Stimulated activated CD4-positive, alpha-beta T cell treated with anti-CD3 and anti-CD28 coated beads, Interleukin-15, amount 100 ng/mL, for 48 hours (primary cell): Measurements from ENCODE around the gene ATG14.
A peak's percentile ranks its signal among the peaks of the same experiment; 100 is the strongest.
"Not testable (repeated sequence)": the region's sequence is repeated elsewhere in the genome, so short reads cannot be mapped to it uniquely, and the experiment has no call there.

Experiments used
- DNase-seq, 2 donors: peaks; one replicate each; pipeline ENCODE4 v3.0.0-alpha.2; 2020; ENCODE audit warnings: low read depth in 2 of 2

The ATG14 gene

DNA sequence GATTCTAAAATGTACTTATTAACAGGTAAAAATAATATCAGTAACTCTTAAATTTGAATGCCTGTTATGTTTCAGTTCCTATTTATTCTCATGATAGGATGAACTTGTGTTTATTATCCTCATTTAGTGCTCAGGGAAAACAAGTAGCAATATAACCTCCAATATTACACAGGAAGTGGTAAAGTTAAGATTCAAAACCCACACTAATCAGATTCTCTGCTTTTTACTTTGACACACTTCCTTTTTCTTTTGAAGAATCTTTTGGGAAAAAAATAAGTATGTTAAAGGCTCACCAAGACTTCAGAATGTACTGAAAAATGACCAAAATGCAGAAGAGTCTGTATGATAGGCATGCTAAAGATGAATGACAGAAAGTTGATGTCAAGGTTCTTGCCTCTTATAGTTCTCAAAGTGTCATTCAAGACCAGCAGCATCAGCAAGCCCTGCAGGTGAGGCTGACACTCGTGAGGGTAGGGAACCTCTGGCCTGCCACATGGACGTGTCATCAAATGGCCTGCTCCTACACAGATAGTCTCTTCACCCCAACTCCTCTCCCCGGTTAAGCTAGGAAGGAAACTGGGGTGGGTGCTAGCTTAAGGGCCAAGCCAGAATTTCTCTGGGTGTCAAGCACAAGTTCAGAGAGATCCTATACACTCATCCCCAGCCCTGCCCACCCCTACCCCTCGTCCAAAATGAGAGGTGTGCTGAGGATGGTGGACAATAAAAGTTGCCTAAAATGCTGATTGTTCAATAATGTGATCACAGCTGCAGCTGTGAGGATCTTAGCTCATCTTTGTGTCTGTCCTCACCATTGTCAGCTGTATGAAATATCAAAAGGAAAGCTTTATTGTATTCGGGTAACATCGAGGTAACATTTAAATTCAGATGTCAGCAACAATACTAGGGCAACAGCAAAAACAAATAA lies 22.5 kb upstream of the ATG14 start:
- DNase-seq: no peak

DNA sequence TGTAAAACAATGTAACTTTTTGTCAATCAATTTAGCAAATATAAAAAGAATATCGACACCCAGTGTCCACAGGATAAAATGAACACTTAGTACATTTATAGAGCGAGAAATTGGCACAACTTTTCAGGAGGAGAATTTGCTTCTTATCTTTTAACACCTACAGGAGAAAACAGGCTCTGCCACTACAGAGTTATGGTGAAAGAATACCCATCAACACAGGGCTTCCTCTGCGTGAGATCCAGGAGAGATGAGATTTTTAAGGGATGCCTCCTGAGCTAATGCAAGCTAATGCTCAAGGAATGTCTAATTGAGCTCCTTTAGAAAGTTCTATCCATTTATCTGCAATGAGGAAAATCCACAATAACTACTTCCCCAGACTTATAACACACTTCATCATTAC lies 21.0 kb upstream of the ATG14 start:
- DNase-seq: no peak

DNA sequence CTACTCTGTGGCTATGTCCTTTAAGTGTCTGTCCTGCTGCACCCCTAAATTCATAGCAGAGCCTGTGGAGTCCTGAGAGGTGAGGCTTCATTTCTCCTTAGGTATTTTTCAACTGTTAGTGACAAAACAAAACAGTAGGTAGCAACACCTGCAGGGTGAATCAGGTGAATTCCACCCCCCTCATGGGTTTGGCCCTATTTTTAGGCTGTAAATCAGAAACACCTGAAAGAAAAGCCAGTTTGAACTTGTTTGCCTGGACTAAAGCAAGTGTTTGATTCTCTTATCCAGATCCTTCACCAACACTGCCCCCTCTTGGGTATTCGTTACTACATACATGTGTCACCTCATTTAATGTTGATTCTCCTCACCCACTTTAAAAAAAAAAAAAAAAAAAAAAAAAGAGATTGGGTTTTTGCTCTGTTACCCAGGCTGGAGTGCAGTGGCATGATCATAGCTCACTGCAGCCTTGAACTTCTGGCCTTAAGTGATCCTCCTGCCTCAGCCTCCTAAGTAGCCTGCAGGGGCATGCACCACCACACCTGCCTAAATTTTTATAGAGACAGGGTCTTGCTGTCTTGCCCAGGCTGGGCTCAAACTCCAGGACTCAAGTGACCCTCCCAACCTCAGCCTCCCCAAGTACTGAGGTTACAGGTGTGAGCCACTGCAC lies 18.5 kb upstream of the ATG14 start:
- DNase-seq: no peak

DNA sequence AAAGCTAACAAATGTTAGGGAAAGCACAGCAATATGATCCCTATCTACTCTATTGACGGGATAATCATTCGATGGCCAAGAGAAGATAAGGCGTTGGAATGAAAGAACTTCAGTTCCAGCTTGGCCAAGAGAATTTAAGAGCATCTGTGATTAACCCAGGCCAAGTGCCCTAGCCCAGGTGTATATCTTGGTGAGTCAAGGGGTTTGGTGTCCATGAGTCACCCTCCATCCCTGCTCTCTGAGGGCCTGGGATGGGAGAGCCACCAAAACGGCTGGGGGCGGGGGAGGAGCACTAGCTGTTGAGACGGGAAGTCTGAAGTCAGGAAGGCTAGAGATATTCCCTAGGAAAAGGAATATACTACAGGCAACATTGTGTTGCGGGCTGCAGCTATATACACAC lies 15.8 kb upstream of the ATG14 start:
- DNase-seq: no peak

DNA sequence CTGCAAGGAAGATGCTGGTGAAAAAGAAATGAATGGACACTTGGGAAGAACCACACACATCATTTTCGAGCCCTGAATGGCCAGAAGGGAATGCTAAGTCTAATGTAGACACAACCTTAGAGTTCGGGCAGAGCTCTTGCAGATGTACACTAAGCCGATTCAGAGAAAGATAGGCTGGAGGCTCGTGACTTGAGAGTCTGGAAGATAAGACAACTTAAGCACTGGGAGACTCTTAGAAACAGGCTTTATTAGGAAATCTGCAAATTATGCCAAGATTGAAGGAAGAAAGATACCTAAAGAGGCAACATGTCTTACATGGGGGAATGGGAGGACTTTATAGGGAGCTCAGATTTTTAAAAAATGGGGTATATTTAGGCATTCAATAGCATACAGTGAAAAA lies 15.3 kb upstream of the ATG14 start:
- no peak for DNase-seq

DNA sequence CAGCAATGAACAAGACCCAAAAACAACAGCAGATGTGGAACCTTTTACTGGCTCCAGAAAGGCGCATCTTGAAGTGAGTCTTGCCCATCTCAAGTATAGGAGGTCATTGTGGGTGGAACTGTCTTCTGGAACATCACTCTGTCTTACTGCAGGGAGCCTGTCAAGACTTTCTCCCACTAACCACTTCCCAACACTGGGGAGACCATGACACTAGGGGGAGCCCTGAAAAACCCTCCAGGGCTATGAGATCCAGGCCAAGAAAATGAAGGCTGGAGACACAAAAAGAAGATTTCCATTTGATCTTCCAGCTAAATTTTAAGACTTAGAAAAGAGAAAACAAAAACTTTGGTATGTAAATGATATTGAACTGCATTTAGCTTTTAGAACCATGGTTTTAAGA lies 13.5 kb upstream of the ATG14 start:
- DNase-seq: no peak

DNA sequence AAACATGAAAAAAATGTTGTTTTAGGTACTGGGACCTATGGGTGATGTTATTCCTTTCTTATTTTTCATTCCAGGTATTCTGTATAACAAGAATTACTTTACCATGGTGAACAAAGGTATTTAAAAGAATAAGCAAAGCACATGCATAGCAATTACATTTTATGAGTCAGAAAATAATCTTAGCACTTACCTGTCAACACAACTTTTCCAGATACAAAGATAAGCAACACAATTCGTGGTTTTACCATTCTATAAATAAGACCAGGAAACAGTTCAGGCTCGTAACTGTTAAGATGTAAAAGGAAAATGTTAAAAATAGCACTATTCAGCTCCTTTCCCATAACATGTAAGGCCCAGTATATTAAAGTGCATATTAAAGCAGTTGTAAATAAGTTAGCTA lies 12.3 kb upstream of the ATG14 start:
- DNase-seq: no peak

DNA sequence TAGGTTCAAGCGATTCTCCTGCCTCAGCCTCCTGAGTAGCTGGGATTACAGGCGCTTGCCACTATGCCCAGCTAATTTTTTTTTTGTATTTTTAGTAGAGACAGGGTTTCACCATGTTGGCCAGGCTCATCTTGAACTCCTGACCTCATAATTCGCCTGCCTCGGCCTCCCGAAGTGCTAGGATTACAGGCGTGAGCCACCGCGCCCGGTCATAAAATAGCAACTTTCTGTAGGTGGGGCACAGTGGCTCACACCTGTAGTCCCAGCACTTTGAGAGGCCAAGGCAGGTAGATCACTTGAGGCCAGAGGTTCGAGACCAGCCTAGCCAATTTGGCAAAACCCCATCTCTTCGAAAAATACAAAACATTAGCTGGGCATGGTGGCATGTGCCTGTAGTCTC lies 10.7 kb upstream of the ATG14 start:
- not testable (repeated sequence) for DNase-seq

DNA sequence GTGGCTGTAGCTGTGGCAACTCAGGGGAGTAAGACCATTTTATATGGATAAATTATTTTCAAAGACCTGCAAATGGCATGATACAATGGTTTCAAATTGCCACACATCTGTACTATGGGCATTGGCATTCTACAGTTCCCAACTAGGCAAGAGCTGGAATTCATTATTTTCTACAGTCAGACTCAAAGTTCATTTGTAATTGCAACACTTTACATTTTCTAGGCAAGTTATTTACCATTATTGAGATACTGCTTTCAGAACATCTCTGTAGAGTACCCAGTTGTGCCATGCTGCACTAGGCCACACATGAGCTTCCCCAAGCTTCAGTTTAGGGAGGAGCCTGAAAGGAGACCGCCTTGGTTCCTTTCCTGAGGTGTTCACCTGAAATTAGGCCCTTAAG lies 8.0 kb upstream of the ATG14 start:
- no peak for DNase-seq

DNA sequence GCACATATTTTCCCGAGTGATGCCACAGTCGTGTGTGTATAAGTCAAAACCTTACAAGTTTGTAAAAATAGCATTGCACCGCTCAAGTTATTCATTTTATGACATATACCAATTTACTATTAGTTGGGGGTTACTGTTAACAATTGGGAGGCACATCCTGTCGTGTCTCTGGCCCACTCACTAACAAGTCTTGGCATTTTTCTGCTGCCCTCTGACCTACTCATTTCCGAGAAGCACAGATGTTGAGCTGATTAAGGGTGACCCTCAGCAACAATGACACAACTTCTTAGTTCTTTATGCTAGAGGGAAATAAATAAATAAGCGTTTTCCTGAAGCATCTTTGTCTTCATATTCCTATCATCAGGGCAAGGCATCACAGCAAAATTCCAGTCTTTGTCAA lies 6.8 kb upstream of the ATG14 start:
- DNase-seq: no peak

DNA sequence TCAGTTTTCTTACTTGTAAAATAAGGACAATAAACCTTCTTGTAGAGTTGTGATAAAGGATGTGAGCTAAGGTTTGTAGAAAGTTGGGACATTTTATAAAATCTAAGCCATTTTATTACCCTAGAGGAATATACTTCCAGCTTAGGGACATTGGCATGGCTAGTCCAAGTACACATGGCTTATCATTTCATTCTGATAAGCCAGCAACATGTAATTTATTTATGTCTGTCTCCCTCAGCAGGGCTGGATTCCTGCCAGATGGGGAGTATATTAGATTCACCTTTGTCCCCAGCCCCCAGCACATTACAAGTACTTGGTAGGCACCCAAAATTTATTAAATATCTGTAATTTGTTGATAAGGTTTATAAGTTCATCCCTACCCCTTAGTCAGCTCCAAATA lies 6.3 kb upstream of the ATG14 start:
- no peak for DNase-seq

DNA sequence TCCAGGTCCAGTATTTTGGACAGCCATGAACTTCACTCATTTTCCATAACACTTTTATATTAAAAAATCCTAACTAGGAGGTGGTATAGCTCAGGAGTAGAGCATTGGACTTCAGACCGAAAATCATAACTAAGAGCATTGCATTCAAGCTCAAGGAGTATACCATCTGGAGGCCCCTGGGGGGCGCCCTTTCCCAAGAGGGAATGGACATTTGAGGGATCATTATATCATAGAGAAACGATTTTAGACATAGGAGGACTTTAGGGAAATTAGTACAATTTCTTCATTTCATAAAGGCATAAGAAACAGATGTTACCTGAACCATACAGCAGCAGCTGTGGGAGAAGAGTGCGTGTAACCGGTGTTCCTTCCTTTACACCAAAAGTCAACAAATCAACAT lies 5.2 kb upstream of the ATG14 start:
- DNase-seq: peak in 1 of 2 donors; percentile 23

DNA sequence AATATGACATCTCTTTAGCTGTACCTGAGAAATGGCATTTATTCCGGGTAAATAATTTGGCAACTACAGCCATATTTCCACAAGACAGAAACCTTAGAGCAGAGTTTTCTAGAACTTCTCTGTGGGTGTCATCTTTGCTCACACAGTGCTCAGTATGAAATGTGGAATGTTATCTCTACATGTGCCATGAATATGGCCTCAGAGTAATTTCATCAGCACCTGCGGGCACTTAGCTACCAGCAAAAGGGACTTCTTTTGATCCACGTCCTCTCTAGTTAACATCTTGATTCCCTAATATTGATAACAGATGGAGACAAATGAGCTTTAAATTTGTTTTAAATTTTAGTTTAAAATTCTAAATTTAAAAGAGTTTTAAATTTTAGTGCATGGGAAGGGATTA lies 2.9 kb upstream of the ATG14 start:
- no peak for DNase-seq

DNA sequence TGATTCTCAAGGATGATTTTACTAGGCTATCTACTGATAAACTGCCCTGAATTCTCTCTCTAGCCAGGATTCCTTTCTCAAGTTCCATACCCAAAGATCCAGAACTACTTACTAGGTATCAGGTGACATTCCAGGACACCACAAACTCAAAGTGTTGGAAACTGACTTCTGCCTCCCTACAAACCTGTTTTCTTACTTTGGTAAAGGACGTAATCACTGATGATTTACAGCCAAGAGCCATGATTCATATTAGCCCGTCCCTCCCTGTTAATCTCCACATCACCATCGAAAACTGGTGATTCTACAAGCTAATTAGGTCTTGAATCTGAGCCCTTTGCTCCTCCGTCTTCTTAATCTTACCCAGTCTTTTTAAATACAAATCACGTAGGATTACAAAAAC lies 1.0 kb upstream of the ATG14 start:
- no peak for DNase-seq

DNA sequence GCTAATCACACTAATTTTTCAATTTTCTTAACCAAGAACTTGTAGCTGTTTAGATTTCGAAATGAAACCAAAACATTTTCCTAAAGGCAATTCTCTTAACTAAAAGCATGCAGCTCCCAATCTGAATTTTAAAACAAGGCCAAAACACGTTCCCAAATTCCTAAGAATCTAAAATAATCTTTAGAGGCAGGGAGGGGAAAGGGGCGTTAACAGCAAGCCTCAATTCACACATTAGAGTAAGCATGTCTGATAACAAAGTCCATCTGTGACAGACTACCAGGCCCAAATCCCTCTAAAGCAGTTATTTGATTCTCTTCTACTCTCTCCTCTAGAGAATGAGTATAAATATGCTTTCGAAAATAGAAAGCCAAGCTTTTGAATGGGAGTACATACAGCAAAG lies 754 bp downstream of the ATG14 start:
- DNase-seq: no peak

DNA sequence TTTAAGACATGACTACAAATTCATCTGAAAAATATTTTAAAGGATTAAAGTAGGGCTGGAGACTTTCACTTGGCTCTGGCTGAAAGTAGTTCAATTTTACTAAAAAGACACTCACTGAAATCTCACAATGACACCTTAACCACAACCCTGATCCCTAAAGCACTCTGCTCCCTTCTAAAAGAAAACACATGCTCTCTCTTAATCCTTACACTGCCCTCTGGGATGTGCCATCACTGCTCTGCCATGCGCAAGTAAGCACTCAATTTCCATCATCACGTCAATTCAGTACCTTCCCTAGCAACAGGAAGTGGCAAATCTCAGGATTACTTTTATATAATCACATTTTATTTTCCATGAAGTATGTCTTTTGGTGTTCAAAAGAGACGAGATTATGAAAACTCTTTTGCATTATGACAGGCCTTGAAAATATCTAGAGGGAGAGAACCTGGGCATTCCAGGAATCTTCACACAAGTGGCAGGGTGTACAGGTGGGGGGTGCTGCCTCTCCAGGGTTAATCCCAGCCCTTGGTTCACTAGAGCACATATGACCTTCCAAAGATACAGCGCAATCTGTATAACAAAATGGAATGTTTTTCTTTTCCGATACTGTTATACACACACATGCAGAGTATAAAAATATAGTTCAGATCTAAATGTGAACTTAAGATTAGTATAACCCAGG lies 7.3 kb downstream of the ATG14 start:
- no peak for DNase-seq

DNA sequence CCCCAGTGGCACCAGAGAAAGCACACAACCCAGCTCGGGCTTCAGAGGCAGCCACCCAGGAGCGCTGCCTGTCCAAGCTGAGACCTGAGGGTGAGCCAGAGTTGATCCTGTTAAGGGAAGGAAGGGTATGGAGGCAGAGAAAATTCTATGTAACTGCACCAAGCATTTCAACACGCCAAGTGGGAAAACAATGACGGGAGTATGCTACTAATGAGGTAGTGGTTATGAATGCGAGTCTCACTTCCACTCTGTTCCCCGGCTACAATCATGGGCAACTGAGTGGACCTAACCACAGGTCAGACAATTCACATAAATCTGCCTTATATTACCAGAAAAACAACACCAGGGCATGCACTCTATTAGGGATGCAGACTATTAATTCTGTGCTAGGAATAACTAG lies 9.9 kb downstream of the ATG14 start:
- no peak for DNase-seq

DNA sequence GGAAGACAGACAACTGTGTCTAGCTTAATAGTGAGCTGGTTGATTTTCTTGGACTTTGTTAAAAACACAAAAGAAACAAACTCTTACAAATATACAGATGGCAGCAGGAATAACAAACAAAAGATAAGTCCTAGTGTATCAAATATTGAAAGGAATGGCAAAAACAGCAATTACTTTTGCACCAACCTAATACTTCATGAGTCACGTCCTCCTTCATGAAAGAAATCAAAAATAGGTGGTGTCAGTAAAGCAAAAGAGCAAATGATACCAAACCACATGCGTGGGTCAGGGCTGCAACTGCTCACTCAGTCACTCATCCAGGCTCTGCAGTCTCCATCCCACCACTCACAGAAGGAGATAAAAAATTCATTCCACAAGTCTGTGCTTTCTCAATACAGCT lies 11.8 kb downstream of the ATG14 start:
- no peak for DNase-seq

DNA sequence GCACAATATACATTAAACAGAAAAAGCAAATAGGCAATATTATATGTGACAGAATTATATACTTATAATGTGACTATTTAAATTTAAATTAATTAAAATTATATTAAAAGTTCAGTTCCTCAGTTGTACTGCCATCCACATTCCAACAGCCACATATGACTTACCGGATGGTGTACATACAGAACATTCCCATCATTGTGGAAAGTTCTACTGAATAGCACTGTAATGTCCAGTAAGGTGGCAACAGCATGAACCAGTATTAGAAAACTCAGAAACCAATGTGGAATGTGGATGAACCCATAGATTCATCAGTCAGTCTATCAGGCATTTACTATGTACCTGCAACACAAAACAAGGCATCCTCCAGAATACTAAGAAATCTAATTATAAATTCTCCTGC lies 12.4 kb downstream of the ATG14 start:
- no peak for DNase-seq

DNA sequence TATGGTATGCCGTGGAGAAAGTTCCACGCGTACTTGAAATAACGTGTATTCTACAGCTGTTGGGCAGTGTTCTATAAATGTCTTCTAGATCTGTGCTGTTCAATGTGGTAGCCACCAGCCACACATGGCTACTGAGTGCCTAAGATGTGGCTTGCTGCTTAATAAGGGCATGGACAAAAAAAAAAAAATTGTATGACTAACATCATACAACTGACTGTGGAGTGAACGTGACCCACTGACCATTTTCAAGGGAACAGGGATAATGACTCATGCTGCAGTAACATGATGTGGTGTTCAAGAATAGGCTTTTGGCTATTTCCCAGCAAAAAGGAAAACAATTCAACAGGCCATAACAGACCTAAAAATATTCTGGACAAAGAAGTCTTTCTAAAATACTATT lies 13.0 kb downstream of the ATG14 start:
- no peak for DNase-seq

DNA sequence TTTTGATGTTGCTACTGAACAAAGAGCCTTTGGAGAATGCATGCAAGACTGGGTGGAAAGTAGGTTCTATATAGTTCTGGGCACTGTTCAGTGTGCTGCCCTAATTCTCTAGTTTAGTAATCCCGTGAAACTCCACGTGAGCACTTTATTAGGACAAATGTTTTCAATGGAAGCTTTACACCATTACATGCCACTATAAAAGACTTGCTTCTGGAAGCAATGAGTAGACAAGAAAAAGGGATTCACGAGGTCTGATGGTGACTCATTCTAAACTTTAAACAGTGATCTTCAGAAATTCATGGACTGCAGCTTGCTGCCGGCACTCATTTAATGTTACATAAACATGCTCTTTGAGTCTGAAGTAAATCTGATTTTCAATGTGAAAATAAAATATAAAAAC lies 22.3 kb downstream of the ATG14 start:
- no peak for DNase-seq

DNA sequence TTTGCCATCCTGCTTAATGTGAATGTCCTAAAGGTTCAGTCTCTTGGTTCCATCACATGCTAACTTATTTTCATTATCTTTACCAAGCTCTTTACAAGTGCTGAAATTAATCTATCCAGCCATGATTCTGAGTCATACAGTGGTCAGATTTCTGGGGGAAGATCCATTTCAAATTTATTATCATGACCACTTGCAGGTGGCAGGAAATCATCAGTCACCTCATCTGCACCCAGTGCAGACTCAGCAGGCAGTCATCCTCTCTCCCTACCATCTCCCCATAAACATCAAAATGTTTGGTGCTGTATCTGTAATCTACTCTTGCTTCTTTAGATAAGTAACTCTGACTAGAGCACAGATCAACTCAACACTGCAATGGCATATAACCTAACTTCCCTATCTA lies 23.5 kb downstream of the ATG14 start:
- no peak for DNase-seq

DNA sequence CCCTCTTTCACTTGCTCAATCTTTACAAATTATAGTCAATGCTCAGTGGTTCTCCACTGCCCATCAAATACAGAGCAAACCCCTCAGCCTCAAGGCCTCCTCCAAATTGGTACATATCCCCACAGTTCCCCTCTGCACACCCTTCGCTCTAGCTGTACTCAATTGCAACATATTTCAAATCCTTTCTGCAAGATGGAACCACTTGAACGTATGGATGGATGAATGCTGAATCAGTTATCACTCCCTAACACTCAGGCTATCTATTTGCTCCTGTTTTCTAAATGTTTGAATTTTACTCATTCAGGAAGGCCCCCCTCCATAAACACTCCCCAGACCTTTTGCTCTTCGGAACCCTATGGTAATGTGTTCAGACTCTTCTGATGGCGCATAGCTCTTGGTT lies 24.5 kb downstream of the ATG14 start:
- DNase-seq: no peak
